NCI-H2107 treated with DMSO at 0.1 percent for 48 hours (cell line): ENCODE measurements around the gene TMEM14A.

Experiments
- DNase-seq: peaks from one replicate; lab custom pipeline; 2025; ENCODE audit not compliant: unreplicated experiment; lab: John Stamatoyannopoulos, UW

The TMEM14A gene, protein sequence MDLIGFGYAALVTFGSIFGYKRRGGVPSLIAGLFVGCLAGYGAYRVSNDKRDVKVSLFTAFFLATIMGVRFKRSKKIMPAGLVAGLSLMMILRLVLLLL

DNA sequence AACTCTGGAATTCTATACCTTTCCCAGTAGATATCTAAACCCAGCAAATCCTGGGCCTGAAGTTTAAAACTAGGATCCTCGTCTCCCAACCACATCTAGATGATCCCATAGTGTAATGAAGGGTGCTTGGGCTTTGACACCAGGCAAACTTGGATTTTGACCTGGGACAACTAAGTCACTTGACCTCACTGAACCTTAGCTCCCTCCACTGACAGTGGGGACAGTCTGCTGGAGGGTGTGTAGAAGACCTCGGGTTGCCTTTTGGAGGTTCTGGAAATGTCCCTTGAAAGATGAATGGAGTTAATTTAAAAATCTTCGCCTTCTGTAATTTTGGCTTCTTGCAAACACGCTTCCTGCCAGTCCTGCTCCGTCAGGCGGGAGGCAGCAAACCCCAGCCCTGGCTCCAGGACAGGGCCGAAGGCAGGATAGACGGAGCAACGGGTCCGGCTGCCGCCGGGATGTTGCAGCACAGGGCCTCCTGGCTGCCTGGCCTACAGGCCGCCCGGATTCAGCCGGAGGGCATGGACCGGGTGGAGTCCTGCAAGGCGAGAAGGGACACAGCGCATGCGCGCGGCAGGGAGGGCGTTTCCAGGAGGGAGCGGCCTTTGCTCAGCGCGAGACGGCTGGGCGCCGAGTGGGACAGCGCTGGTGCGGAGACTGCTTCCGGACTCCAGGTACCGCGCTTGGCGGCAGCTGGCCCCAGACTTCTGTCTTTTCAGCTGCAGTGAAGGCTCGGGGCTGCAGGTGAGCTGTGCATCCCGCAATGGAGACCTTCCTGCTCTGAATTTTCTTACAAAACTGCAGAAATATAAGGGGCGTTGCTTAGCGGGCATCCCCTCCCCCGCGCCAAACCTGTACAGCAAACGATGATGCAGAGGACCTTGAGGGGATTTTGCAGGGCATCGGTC lies at the start of gene TMEM14A:
TSS of gene TMEM14A (plus strand) at position 612 of the 908 bp plus-strand sequence. CDS start 5,990 bp downstream, outside the sequence.
- peak; percentile 46 for DNase-seq

DNA sequence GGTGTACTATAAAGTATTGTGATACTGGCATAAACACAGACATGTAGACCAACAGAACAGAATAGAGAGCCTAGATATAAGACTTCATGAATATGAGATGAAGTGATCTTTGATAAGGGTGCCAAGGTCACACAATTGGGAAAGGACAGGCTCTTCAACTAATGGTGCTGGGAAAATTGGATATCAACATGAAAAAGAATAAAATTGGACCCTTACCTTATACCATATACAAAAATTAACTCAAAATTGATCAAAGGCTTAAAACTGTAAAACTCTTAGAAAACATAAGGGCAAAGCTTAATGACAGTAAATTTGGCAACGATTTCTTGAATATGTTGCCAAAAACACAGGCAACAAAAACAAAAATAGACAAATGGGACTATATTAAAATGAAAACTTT lies 49.3 kb upstream of the TMEM14A start:
- no peak for DNase-seq

DNA sequence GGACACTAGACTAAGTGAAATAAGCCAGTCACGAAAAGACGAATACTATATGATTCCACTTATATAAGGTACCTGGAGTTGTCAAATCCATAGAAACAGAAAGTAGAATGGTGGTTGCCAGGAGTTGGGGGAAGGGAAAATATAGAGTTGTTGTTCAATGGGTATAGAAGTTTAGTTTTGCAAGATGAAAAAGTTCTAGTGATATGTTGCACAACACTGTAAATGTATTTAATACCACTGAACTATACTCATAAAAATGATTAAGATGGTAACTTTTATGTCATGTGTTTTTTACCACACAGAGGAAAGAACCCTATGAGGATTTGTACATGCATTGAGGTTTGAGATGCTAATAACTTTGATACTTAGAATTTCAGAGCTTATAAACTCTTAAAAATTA lies 48.1 kb upstream of the TMEM14A start:
- no peak for DNase-seq

DNA sequence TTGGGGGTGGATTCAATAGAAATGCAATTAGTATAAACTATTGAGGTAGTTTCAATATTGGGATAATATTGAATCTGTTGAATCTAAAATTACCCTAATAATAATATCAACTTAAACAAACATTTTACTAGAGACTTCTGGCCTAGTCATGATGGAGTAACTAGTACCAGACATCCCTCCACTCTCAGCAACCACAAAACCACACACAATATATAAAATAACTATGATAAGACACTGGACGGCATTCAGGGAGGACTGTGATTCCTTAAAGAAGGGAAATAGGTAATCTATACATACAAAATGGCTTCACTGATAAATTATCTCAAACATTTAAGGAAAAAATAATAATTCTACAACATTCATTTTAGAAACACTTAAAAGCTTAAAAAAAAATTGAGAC lies 38.9 kb upstream of the TMEM14A start:
- DNase-seq, result no peak

DNA sequence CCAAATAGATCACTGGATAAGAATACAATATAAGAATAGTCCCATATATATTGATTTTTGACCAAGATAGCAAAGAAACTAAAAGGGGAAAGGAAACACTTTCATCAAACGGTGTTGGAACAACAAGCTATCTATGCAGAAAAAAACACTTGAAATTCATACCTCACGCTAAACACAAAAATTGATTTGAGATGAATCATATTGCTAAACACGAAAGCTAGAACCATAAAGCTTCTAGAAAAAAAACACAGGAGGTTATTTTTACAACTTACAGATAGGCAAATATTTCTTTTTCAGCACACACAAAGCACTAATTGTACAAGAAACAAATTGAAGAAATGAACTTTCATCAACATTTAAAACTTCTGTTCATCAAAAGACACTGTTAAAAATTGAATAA lies 36.7 kb upstream of the TMEM14A start:
- no peak for DNase-seq

DNA sequence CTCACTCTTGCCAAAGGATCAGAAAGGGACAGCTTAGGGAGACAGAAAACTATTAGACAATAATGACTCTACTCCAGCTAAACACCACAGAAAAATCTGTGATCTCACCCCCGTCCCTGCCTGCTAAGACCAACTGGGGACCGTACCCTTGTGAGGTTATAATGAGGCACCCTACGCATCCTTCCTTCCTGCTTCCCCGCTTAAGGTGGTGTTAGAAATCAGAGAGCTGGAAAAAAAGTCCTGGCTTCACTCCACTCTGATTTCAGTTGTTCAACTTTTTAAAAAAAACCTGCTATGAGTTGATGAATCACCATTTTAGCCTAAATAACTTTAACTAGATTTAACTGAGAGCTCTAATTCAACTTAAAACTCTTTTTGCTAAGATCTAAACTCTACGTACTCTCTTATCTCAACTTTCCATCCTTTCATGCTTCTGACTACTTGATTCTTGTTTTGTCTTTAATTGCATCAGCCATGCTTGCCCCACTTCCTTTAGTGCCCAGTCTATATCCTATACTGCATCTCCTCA lies 35.8 kb upstream of the TMEM14A start:
- no peak for DNase-seq

DNA sequence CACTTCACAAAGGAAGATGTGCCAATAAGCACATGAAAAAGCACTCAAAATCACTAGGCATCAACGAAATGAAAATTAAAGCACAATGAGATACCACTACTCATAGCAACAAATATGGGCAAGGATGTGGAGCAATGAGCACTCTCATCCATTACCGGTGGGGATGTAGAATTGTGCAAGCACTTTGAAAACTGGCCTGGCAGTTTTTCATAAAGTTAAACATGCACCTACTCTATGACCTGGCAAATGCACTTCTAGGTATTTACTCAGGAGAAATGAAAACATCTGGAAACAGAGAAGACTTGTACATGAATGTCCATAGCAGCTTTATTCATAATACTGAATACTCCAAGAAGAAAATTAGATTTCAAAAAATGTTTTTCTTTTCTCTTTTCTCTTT lies 34.1 kb upstream of the TMEM14A start:
- no peak for DNase-seq

DNA sequence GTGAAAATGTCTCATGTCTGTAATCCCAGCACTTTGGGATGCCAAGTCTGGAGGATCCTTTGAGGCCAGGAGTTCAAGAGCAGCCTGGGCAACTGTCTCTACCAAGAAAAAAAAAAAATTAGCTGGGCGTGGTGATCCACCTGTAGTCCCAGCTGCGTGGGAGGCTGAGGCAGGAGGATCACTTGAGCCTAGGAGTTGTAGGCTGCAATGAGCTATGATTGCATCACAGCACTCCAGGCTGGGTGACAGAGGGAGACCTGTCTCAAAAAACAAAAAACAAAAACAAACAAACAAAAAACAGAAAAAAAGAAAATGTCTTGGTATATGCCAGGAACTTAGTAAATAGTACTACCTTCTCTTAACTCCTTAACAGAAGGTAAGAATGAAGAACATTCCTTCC lies 31.4 kb upstream of the TMEM14A start:
- DNase-seq, result no peak

DNA sequence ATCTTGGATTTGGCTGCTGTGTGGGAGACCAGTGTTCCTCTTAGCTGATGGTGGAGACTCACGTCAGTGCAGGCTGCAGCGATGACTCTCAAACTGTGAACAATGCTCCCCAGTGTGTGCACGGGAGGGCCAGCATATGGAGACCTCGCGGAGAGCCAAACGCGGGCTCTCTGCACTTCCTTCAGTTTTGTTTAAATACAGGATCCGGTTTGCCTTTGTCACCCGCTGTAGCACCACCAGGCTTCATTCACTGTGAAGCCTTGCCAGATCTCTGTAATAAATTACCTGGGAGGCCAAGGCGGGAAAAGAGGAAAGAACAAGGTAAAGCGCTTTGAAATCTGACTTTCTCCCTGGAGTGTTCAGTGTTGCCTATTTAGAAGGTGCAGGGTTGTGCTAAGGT lies 30.7 kb upstream of the TMEM14A start:
- DNase-seq, result no peak

DNA sequence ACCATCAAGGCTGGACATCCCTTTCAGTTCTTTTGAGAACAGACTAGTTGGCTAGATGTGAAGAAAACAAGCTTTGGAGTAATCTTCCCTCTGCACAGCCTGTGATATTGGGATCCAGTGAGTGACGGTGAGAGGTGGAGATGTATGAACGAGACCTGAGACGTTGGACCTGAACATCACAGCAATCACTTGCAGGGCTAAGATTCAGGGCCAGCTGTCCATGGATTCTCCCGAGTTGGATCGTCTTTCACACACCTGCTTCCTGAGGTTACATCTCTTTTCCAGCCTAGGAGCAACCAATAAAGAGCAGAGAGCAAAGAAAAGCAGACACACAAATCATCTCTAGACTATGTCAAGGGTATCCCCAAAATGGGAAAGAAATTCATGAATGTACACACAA lies 30.0 kb upstream of the TMEM14A start:
- DNase-seq, result no peak

DNA sequence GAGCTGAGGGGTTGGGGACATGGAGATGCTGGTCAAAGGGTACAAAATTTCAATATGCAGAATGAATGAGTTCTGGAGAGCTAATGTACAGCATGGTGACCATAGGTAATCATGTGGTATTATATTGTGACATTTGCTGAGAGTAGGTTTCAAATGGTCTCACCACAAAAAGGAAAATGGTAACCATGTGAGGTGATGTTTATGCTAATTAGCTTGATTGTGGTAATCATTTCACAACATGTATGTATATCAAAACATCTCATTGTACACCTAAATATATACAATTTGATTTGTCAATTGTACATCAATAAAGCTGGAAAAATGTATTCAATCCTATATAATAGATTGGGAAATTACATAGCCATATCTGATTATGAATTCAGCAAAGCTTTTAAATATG lies 29.5 kb upstream of the TMEM14A start:
- no peak for DNase-seq

DNA sequence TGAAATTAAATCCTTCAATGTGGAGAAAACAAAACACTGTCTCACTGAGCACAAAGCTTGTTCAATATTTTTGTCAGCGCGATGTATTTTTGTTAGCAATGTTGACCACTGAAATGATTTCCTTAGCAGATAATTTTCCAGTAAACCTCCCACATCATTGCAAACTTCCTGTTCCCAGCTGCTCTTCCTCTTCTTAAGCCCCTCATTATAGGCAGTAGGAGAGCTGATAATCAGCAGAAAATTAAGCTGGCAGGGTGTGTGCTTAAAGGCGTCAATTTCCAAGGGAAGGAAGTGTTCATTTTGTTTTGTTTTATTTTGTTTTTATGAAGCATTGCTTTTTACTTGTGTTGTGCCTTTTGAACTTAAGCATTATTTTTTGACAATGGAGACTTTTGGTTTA lies 29.1 kb upstream of the TMEM14A start:
- no peak for DNase-seq

DNA sequence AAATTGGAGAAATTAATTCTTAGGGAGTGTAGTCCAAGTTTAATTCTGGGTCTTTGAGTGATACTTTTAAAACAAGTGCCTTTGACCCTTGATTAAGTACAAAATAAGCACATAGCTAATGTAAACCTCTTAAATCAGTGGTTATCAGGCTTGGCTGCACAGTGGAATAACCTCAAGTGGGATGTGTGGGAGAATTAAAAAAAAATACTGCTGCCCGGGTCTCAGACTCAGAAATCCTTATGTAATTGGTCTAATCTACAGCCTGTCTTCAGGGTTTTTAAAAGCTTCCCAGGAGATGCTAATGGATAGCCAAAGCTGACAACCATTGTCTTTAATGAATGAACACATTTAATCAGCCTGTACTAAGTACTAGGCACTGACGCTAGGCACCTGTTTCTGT lies 28.5 kb upstream of the TMEM14A start:
- peak; percentile 35 for DNase-seq

DNA sequence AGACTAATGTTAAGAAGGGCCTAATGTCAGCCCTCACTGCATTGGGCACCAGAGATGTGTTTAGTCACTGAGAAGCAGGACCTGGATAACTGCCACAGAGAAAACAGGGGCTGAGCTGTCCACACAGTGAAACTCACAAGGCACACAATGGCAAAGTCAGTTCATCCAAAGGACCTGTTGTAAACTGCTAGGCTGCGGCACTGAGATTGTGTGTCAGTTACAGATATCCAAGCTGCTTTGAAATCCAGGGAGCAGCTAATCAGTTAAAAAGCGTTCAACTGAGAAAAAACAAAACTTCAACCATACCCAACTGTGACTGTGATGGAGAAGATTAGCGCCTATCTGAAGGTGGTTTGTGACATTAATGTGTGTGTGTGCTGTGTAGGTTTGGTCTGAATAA lies 27.8 kb upstream of the TMEM14A start:
- DNase-seq, result no peak

DNA sequence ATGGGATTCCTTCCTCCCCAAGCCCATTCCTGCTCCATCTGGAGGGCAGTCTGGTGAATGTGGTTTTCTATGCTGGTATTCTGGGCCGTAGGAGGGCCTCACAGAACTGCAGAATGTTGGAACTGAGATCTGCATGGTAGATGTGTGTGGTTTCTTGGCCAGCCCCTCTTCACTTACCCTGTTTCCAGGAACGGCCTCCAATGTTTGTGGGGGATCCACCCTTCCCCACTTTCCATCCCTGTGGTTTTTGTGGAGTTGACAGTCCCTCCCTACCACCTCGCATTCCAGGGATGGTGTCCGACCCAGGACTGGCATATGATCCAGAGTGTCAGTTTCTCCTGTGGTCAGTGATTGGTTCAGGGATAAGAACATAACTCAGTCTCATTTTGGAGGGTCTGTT lies 26.7 kb upstream of the TMEM14A start:
- no peak for DNase-seq

DNA sequence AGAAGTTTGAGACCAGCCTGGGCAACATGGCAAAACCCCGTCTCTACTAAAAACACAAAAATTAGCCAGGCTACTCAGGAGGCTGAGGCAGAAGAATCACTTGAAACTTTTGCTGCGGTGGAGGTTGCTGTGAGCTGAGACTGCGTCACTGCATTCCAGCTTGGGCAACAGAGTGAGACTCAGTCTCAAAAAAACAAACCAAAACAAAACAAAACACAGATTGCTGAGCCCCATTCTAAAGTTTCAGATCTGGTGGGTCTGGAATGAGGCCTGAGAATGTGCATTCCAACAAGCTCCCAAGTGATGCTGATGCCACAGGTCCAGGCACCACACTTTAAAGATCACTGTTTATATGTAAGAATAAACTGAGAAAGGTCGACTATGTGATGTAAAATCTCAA lies 24.9 kb upstream of the TMEM14A start:
- DNase-seq, result no peak

DNA sequence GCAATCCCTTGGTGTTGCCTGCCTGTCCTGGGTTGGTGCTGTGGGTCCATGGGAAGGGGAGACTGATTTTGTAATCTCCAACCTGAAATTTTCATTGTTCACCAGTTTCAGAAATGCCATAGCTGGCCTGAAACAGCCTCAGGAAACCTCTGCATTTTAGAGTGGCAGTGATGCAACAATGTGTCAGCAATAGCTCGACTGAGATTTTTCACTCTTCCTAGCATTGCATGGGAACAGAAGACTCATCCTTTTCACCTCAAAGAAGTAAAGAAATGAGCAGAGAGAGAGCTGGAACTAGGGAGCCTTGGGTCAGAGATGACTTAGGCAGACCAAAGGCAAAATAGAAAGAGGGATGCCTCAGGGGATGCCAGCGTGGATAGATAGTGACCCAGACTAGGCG lies 23.7 kb upstream of the TMEM14A start:
- no peak for DNase-seq

DNA sequence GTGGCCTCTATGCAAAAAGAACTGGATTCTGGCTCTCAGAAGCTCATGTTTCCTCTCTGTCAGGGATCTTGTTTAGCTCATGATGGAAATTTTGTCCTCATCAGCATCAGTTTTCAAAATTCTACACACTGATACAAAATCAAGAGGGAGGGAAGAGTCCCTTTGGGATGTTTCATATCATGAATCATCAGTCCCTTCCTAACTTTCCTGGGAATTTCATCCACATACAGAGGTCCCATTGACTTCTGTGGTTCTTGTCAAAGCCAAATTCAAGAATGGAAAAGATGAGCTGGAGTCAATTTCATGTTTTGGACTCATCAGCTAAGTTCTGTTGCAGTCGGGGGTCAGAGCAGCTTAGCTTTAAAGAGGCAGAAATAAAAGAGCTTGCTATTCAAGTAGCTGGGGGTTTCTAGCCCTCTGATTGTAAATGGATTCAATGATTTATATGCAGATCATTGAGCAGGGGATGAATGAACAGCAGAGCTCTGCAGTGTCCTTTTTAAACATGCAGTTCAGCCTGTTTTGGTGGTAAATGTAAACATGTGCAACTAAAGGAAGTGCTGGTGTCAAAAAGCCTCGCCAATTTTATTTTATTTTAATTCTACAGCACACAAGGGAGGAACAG lies 21.3 kb upstream of the TMEM14A start:
- DNase-seq, result no peak

DNA sequence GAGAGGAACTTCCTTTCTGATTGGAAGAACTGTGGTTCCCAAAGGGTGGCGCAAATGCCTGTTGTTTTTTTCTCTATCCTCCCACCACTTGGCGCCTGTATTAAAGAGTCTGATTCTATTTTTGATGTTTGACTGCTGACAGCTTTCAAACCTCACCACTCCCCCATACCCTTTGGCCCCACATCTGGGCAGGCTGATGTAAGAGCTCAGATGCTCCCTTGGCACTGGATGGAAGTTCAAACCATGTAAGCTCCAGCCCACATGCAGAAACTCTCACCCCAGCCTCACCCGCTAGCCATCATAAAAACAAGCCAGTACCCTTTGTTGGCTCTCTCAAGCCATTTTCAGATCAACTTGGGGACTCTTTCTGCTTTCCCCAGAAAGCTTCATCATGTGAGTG lies 20.0 kb upstream of the TMEM14A start:
- no peak for DNase-seq

DNA sequence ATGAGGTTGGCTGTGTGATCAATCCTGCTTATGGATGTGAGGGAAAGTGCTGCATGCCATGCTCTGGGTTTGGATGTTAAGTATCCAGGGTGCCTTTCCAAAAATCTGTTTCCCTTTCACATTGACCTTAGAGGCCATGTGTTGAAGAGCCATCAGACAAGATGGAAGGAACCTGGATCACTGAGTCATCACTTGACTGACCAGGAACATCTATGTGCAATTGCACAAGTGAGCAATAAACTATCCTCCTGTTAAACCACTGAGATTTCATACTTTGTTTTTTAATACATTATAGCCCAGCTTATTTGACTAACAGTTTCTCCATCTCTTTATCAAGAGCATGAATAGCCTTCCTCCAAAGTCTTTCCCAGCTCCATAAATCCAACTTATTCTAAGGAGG lies 17.8 kb upstream of the TMEM14A start:
- DNase-seq, result no peak

DNA sequence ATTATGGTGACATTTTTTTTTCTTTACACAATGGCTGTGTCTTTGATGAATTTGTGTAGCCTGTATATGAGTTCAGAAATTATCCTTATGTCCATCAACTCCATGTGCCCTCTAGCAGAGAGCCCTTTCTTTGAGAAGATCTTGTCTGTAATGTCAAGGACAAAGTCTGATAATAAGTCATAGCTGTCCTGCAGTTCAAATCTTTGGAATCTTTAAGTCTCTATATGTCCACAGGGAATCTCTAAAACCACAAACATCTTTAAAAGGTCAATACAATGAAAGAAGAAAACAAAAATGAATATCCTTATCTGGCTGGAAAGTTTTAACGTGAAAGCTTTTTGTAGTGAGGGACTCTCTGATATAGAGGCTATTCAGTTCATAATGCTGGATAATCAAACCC lies 16.9 kb upstream of the TMEM14A start:
- DNase-seq, result no peak

DNA sequence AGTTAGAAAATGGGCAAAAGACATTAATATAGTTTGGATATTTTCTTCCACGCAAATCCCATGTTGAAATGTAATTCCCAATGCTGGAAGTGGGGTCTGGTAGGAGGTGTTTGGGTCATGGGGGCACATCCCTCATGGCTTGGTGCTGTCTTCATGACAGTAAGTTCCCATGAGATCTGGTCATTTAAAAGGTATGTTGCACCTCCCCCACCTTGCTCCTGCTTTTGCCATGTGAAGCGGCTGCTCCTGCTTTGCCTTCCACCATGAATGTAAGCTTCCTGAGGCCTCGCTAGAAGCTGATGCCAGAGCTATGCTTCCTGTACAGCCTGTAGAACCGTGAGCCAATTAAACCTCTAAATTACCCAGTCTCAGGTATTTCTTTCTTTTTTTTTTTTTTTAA lies 16.3 kb upstream of the TMEM14A start:
- DNase-seq, result no peak
